ENCODE measurements around the gene MATCAP1.
A peak's percentile ranks its signal among the peaks of the same experiment; 100 is the strongest.

Gene MATCAP1

DNA sequence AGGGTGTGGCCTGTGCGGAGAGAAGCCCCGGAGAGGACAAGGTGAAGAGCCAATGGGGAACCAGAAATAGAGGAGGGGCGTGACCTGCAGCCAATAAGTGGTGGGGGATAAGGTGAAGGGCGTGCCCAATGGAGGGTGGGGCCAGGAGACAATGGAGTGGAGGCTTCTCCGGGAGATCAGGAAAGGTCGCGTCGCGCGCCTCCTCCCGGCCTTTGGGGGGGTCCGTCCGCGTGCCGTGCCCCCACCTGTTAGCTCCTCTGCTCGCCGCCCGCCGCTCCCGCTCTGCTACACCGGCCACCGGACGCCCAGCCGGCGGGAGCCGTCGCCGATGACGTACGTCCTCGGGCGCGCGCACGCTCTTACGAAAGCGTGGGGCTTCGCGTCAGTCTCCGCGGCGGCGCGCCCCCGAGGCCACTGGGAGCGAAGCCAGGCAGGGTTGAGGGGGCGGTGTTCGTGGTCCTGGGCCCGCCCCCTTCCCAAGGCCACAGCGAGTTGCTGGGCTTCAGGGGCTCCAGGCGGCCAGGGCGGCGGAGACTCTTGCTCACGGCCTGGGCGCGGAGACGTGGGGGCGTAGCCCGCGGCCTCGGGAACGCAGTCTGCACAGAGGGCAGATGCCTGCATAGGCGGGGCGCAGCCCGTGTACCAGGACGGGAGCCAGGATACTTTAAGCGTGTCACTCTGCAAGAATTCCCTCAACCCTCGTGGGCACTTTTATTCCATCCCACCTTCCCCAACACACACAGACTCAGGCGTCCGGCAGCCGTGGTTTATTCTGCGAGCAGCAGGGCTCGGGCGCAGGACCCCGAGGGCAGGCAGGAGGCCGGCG, at the start of gene MATCAP1:
MATCAP1 (minus strand) TSS at position 337 of the 826 bp plus-strand sequence. CDS start 3,353 bp downstream, outside the sequence.
- peak; percentile 97 for DNase-seq

DNA sequence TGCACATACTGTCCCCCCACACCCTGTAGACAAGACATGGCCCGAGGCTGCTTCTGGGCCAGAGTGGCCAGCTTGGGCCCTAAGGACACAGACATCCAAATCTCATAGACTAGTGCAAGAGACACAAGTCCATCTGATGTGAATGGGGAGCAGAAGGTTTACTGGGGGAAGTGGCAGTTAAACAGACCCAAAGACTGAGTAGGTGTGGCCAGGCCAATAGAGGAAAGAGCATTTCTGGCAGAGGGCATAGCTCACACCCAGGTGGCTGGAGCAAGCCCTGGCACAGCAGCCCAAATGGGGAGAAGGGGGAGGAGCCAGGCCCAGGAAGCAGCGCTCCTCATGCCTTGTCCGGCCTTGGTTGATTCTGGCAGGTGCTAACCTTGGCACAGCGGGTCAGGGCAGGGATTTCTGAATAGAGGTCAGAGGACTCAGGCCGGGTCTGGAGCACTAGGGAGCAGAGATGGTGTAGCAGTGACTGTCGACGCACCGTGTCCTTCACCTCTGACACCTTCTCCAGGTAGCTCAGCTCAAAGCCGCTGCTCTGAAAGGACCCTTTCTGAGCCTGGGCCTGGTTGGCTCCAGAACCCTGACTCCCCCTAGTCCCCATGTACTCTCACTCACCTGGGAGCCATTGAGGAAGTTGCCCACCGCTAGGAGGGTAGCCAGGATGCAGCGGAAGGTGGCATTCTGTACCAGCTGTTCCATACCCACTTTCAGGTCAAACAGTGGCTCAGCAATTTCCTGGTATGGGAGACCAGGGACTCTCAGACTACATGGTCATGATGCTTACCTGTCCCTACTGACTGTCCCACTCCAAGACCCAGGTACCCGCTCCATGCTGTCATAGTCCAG, 47.3 kb upstream of the MATCAP1 start:
- no peak for DNase-seq

DNA sequence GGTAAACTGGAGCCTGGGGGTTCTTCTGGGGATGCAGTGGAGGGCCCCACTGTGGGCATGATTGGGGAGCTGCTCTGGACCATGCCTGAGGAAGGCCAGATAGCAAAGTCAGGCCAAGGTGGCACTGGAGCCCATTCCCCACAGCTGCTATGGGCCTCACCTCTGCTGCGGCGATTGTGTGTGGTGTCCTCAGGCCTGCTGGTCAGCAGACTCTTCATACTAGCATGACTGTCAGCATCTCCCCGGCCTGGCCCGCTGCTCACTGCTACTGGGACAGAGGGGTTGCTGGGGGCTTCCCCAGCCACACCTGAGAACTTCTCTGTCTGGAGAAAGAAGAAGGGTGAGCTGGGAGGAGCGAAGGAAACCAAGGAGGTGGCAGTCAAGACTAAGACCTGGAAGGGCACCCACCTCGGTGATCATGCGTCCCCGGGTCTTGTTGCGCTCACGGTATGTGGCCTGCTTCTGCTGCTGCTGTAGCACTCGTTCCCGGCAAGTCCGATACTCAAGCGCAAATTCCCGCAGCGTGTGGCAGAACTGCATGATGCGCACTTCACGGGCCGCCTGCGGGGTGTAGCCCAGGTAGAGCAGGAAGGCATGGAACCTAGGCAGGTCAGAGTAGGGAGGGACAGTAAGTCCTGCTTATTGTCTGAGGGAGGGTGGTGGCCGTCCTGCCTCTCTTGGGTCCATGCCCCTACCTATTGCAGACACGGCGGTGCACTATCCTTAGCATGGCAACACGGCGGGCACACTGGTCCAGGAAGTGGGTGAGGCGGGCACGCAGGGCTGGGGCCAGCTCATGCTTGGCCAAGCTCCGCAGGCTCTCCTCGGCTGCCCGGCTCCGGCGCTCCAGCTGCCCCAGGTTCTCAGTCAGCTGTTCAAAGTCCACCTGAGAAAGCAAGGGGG, 46.4 kb upstream of the MATCAP1 start:
- no peak for DNase-seq

DNA sequence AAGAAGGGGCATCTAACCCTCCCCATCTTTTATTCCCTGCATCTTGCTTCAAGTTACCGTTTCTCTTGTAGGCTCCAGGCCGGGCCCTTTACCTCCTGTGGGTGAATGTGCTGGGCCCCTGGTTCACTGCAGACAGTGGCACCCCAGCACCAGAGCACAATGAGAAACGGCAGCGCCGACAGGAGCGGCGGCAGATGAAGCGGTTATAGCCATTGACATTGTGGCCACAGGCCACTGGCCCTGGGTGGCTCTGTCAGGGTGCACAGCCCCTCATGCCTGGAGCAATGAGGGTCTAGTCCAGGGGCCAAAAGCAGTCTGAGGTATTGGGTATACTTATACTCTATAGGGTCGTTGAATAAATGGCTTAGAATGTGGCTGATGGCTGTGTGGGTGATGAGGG, 45.1 kb upstream of the MATCAP1 start:
- no peak for DNase-seq

DNA sequence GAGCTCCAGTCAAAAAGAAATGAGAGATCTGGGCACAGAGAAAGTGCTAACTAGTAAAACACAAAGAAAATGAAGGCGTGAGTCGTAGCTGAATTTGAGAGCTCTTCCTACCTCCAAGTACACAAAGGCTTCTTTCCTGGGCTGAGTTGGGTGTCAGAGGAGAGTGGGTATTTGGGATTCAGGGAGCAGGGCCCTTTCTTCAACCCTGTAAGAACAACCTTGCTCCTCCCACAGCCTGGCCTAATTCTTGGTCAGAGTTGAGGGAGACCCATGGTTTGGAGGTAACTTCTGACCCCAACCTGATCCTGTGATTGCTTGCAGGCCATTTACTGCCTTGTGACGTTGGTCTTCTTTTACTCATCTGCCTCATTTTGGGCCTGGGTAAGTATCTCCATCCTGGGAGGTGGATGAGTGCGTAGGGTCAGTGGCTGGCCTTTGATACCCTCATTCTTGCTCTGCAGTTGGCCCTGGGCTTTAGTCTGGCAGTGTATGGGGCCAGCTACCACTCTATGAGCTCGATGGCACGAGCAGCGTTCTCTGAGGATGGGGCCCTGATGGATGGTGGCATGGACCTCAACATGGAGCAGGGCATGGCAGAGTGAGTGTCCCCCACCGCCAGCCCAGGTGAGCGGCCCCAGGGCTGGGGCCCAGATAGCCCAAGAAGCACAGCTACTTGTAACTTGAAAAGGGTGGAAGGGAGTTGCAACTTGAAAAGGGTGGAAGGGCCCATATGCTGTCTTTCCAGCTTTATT, 44.4 kb upstream of the MATCAP1 start:
- DNase-seq = no peak

DNA sequence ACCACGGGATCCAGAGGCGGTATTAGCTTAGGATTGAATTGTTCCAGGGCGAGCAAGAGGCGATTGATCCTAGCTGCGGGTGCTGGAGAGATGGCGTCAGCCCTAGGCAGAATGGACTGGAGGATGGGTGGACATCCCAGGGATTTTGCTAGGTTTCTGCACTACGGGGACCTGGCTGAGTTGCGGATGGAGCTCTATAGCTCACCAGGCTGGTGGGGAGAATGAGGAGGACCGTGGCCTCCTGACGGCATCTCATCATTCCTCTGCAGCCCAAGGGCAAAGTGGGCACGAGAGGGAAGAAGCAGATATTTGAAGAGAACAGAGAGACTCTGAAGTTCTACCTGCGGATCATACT, 43.8 kb upstream of the MATCAP1 start:
- no peak for DNase-seq

DNA sequence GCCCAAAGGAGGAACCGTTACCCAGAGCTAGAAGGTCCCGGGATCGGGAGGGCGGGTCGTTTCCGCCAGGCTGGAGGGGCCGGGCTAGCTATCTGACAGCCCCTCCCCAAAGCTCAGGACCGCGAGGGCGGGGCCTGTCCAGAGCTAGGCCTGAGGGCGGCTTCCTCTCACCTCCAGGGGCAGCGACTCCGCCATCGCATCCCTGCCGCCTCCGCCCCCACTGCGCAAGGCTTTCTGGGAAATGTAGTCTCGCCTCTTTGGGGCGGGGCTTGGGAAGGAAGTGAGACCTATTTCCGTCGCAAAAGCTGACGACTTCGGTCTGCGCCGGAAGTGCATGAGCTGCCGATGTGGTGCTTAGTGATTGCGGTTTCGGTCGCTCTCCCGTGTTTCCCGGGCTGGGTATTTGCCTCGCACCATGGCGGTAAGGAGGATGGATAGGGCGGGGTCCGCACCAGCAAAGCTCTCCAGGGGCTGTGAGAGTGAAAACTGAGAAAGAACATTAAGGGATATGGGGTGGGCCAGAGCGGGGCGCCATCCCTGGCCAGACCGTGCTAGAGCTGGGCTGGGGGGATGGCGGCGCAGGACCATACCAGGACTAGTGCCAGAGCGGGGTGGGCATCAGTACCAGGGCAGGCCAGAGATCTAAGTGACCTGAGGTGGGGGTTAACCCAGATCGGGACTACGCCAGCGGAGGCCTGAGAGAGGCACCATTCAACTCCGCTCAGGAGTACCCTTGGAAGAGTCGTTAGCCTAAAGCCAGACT, 43.2 kb upstream of the MATCAP1 start, which contains the start of gene TMEM208:
TMEM208 (plus strand) TSS at position 327 of the 763 bp plus-strand sequence; CDS start at position 416, 89 bp downstream.
- peak; percentile 99 for DNase-seq

DNA sequence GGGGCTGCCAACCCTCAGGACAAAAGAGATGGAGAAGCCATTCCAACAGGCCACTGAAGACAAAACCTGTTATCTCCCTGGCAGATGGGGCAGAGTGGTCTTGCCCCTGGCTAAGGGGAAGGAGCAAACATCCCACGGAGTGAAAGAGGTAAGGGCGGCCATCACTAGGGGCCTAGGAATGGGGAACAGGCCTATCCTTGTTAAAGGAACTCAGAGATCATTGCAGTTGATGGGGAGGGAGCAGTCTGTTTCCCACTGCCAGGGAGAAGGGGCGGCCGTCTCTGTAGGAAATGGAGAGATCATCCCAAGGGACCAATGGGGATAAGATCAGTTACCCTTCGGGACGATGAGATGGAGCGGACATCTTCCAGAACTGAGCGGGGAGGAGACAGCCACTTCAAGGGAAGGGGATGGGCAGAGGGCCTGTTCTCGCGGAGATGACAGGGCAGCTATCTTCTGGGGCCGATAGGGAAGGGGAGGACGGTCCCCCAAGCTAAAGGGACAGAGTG, 42.6 kb upstream of the MATCAP1 start:
- no peak for DNase-seq

DNA sequence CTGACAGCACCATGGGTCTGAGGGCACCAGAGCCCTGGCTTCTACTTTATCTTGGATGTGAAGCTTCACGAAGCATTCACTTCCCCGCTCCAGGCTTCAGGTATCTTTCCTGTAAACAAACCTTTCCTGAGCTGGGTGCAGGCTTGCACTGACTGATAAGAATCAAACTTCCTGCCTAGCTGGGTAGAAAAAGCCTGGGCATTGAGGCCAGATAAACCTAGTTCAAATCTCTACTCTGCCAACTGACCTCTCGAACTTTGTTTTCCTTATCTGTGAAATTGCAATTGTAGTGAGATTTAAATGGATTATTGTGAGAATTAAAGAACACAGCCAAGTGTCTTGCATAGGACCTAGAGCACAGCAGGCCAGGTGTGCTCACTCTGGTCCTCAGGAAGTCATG, 40.2 kb upstream of the MATCAP1 start:
- DNase-seq = no peak

DNA sequence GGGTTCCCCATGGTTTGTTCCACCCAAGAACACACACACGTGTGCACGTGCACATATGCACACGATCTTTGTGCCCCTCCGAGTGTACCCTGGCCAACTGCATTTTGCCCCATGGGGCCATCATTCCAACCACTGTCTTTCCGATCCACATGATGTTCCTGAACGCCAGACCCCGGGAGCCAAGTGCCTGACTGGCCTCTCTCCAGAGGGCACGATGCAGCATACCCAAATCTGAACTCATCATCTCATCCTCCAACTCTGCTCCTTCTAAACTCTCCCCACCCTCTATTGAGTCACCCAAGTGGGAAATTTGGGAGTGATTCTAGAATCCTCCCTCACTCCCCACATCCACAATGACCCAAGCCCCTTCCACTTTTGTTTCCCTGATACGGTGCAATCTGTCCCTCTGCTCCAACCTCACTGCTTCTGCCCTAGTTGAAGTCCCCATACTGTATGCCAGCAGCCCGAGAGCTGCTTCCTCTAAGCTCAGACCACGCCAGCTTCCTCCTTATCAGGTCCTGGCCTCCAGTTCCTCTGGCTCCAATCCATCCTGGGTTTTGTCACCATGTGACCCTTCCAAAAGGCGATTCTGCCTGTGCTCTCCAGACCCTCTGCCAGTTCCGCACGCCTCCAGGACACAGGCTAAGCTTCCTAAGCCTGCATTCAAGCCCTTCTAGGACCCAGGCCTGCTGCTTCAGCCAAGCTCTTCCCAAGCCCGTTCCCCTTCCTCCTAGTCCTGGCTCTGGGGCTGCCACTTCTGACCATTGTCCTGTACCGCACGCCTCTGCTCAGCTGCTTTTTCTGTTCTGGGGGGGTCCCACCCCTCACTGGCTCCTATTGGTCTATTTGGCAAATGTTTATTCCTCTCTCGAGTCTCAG, 33.1 kb upstream of the MATCAP1 start:
- DNase-seq = peak; percentile 90

DNA sequence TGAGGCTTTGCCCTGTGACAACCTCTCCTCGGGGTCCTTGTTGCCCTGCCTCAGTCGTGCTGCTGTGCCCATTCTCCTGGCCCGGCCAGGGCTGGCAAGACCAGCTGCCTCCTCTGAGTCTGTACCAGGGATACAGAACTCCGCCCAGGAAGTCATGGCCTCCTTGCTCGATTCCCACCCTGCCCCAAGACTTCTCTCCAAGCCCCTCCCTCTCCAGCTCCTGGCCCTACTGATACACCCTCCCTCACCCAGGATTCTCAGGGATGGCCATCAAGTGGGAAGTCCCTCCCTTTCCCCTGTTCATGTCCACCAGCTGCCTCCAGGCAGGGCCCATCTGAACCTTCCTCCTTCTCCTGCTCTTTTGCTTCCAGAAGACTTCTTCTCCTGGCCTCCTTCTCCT, 31.9 kb upstream of the MATCAP1 start:
- DNase-seq = no peak

DNA sequence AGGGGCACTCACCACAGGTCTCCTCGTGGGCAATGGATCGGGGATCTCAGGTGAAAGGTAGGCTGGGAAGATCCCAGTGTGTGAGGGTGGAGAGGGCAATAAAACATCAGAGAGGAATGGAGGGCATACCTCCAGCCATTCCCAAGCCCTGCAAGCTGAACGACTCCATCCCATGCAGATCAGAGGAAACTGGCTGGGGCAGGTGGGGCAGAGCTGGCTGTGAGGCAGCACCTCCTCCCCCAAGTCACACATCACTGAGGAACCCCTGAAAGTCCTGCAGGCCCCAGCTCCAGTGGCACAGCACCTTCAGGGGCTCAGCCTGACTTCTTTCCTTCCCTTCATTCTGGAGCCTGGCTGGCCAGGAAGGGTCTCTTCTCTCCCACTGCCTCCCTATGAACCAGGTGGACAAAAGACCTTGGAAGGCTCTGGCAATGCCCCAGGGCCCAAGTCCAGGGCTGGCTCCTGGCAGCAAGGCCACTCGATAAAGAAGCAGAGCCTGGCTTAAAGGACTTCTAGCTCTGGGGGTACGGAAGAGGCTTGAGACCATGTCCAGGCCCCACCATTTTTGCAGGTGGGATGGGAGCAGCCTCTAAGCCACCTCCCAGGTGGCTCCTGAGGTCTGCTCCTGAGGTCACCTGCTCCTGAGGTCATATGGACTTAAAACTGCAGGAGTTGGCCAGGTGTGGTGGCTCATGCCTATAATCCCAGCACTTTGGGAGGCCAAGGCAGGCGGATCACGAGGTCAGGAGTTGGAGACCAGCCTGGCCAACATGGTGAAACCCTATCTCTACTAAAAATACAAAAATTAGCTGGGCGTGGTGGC, 29.6 kb upstream of the MATCAP1 start:
- DNase-seq = no peak

DNA sequence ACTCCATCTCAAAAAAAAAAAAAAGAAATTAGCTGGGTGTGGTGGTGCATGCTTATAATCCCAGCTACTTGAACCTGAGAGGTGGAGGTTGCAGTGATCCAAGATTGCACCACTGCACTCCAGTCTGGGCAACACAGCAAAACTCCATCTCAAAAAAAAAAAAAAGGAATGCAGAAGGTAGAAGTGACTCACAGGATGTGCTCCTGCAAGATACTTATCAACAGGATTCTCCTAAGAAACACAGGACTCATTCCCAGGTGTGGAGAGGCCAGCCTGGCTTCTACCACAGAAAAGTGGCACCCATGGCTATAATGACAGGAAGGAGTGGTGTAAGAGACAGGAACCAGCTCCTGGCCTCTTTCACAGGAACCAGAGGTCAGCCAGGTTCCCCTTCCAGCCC, 29.0 kb upstream of the MATCAP1 start:
- no peak for DNase-seq

DNA sequence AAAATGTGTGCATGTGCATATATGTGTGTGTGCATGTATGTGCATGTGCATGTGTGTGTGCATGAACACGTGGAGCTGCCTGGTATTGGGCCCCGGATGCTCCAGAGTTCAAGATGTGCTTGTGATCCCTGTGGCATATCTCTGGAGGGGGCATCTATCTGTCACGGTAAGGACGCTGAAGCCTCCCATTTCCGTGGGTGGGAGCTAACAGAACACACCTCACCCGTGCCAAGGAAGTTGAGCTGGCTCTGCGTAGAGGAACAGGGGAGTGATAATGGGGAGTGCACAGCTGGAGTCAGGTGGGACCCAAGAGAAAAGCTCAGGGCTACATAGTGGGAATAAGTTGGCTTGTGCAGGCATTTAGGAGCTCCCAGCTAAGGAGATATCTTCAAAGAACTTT, 27.9 kb upstream of the MATCAP1 start:
- DNase-seq = no peak

DNA sequence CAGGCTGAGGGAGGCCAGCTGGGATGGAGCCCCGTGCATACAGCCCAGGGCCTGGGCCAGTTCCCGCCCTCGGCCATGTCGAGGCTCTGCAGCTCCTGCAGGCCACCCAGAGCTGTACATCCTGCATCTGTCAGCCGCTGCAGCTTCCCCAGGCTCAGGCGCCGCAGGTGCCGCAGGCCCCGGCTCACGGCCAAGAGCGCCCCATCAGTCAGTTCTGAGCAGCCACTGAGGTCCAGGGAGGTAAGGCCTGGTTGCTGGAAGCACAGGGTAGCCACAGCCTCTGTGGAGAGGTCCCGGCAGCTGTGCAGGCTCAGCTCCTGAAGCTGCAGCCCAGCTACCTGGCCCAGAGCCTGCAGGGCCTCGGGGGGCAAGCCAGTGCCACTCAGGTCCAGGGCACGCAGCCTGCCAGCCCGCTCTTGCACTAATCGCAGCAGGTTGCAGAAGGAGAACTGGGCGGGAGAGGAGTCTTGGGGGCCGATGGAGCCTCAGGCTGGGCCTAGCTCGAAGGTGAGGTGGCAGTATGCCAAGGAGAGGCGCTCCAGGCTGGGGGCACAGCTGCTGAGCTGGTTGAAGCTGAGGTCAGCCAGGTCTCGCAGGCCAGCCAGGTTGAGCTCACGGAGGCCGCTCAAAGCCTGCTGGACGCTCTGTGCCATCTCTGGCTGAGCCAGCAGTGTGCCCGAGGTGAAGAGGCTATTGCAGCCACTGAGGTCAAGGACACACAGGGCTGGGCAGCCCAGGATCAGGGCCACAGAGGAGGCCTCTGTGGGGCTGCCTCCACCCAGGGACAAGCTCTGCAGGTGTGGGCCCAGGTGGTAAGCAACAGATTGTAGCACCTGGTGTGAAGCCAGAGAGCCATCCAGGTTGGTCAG, 26.5 kb upstream of the MATCAP1 start:
- no peak for DNase-seq

DNA sequence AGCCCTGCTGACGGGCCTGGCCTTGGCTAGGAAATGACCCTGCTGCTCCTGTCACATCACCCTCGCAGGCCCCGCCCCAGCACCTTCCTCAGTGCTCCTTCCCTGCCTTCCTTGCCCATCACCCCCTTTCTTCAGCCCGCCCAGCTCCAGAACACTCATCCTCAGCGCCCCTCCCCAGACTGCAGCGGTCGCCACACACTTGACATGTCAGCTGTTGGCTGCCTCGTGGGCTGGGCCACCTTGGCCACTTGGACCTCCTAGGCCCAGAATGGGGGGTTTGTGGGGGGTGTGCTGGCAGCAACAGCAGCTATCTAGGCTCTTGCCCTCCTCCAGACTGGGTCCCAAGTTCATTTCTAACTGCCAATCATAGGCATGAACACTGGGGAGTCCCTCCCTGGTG, 25.8 kb upstream of the MATCAP1 start:
- no peak for DNase-seq

DNA sequence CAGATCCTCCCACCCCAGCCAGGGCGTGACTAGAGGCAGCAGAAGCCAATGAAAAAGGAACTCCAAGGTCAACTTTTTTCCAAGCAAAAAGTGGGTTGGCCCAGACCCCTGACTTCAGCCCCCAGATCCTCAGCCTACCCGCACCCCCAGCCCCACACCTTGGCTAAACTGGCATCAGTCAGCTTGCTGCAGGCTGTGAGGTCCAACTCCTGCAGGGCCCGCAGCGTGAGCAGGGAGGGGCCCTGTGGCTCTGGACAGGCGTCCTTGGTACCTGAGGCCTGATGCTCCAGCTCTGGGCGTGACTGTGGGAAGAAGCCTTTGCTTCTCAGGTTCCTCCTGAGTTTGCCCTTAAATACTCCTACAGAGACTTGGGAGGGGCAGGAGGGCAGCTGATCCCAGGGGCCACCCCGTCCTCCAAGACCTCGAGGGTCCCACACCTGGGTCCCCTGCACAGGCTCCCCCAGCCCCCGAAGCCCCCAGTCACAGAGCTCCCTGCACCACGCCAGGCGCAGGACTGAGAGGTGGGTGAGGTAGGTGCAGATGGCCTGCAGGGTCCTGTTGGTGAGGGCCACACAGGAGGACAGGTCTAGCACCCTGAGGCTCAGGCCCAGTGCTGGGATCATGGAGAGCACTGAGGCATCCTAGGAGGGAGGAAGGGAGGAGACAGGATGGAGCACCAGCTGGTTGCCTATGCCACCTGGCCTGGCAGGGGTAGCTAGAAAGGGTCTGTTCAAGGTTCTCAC, 24.6 kb upstream of the MATCAP1 start:
- no peak for DNase-seq
